Colonic mucosa (tissue), 4 donors: ENCODE measurements around the gene FYCO1. TPM values are rescaled to one million over a fixed set of nuclear protein-coding genes. Genes with fewer than 3 reads are reported as not detected.

Experiments
- DNase-seq: peaks from one replicate; pipeline ENCODE4 v3.0.0-alpha.2; 2020
- H3K27ac ChIP-seq: fragments of 200-600 bp; one replicate; pipeline ENCODE4 v1.8.0; 2021
- H3K27me3 ChIP-seq: fragments of 200-600 bp; one replicate; pipeline ENCODE4 v1.8.0; 2021
- H3K36me3 ChIP-seq: fragments of 200-600 bp; one replicate; pipeline ENCODE4 v1.8.0; 2021
- H3K4me1 ChIP-seq: fragments of 200-600 bp; one replicate; pipeline ENCODE4 v1.8.0; 2021; ENCODE audit warnings: mild to moderate bottlenecking
- H3K4me3 ChIP-seq: fragments of 200-600 bp; one replicate; pipeline ENCODE4 v1.8.0; 2021
- H3K9ac ChIP-seq, 2 donors: one replicate each; pipeline ENCODE4 v1.7.0; 2013; ENCODE audit warnings: control low read depth in 2 of 2, low read depth in 2 of 2, low read length in 2 of 2
- H3K9me3 ChIP-seq: fragments of 200-600 bp; one replicate; pipeline ENCODE4 v1.8.0; 2021
- intact Hi-C: fragments of 100-400 bp; cut with DNase I; formaldehyde crosslinking; loops from one replicate; pipeline ENCODE4 v1.14.1; 2022
- total RNA-seq, 2 donors: library from RNA; stranded (reverse); fragmentation: NEBNext Ultra II Directional in 1 of 2; extraction: Animal tissue kit (Norgen Biotek cat#: 25700) in 1 of 2; gene quantifications; one replicate each; pipeline ENCODE4 v1.2.1, GENCODE V29; 2021
- TF ChIP-seq, protein P1 (sequence below): fragments of 200-600 bp; IDR thresholded peaks from one replicate; pipeline ENCODE4 v1.8.0; 2022; ENCODE audit warnings: antibody characterized with exemption, mild to moderate bottlenecking
- donor health status: healthy.
- donor health status: DM: no; HTN: no; CAD: no.
- donor health status: DM: no; HTN: no; CAD: no.

Gene FYCO1
- total RNA-seq, 2 donors from 2014 or later, result 21.7 to 30.8 TPM

DNA sequence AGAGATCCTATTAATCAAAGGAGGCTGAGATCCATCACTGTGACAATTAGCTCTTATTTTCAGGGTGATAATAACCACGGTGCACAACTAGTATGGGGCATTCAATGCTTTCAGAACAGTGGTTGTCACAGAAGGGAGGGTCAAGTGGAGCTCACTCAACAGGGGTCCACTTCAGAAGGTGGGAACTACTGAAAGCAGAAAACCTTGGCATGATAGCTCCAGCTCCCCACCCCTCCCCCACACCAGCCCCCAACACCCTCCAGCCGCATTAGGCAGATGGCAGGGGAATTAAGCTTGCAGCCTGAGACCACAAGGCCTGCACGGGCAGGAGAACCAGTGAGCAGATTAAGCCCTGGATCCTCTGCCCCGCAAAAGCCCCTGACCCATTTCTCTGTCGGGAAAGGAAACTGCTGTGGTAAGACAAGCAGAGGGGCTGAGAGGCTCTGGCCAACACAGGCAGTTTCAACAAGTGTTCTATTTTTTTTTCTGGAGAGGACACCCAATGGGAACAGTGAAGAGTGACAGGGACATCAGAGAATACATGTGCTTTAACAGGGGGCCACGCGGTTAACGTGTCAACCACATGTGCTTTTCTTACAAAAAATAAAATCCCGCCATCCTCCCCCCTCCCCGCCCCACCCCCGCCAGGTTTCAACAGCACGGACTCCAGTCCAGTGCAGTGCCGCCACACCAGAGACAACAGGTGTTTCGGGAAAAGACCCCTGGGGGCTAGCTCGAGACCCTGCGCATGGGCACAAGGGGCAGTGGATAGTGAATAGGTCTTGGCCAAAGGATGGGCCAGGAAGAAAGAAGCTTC lies 997 bp downstream of the FYCO1 start:
- Histone ChIP-seq H3K9ac (peak overlapping the region; percentile 83 to 88), H3K27ac (peak overlapping the region; percentile 86), H3K4me3 (peak overlapping the region; percentile 92), H3K9me3 (no peaks in the 10 kb centered on the region), H3K36me3 (no peaks in the 10 kb centered on the region), H3K4me1 (no peaks in the 10 kb centered on the region), H3K27me3 (no peaks in the 10 kb centered on the region)
- intact Hi-C loops, result no loop called here
- DNase-seq, result peak; percentile 44
- TF ChIP-seq, protein P1, sequence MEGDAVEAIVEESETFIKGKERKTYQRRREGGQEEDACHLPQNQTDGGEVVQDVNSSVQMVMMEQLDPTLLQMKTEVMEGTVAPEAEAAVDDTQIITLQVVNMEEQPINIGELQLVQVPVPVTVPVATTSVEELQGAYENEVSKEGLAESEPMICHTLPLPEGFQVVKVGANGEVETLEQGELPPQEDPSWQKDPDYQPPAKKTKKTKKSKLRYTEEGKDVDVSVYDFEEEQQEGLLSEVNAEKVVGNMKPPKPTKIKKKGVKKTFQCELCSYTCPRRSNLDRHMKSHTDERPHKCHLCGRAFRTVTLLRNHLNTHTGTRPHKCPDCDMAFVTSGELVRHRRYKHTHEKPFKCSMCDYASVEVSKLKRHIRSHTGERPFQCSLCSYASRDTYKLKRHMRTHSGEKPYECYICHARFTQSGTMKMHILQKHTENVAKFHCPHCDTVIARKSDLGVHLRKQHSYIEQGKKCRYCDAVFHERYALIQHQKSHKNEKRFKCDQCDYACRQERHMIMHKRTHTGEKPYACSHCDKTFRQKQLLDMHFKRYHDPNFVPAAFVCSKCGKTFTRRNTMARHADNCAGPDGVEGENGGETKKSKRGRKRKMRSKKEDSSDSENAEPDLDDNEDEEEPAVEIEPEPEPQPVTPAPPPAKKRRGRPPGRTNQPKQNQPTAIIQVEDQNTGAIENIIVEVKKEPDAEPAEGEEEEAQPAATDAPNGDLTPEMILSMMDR, result no peak

DNA sequence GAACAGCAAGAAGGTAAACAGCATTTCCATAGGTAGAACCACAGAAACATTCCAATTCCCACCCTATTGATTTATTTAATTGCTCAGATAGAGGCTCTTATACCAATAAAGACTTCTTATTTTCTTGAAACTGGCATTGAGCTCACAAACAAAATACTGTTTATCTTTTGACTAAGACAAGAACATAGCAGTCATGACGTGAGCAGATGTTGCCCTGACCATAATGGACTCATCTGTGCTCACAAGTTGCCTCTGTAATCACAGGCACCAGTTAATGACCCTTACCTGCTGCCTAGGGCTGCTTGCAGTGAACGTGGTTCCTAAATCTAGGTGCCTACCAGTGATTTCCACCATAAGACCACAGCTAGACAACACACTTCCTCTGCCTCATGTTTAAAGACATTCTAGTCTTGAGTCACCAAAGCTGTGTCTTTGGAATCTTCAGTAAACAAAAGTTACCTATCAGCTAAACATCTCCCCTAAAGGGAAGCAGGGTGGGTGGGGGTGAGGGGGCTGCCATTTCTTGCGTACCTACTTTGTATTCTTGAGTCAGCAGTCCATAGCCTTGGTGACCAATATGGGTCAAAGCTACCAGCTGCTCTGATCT lies 2.1 kb downstream of the FYCO1 start:
- no peaks in the 10 kb centered on the region for H3K4me1 ChIP-seq
- H3K9ac ChIP-seq, result no peak overlapping the region
- DNase-seq, result no peak
- H3K27me3 ChIP-seq, result no peaks in the 10 kb centered on the region
- TF ChIP-seq, protein P1, result no peak
- intact Hi-C loops, result no loop called here
- H3K36me3 ChIP-seq, result no peaks in the 10 kb centered on the region
- H3K9me3 ChIP-seq, result no peaks in the 10 kb centered on the region
- no peak overlapping the region for H3K4me3 ChIP-seq
- H3K27ac ChIP-seq, result peak overlapping the region; percentile 8

DNA sequence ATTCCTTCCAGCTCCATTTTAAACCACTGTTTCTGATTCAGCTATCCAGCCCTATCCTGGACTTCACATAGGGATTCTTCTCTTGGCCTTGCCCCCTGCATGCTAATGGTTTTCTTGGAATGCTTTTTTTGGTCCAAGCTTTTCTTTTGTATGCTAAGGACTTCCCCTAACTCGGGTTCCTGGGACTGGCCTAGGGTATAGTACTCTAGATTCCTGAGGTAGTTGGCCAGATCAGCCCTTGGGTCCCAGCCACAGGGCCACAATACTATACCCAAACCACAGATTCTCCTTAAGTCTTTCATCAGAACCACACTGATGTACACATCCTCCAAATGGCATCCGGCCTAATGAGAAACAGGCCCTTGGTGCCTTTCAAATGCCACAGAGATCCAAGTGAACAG lies 2.8 kb downstream of the FYCO1 start:
- Histone ChIP-seq H3K27ac (no peak overlapping the region), H3K9me3 (no peaks in the 10 kb centered on the region), H3K9ac (no peak overlapping the region), H3K27me3 (no peaks in the 10 kb centered on the region), H3K36me3 (no peaks in the 10 kb centered on the region), H3K4me3 (no peak overlapping the region), H3K4me1 (no peaks in the 10 kb centered on the region)
- TF ChIP-seq, protein P1, result no peak
- intact Hi-C loops, result no loop called here
- no peak for DNase-seq

DNA sequence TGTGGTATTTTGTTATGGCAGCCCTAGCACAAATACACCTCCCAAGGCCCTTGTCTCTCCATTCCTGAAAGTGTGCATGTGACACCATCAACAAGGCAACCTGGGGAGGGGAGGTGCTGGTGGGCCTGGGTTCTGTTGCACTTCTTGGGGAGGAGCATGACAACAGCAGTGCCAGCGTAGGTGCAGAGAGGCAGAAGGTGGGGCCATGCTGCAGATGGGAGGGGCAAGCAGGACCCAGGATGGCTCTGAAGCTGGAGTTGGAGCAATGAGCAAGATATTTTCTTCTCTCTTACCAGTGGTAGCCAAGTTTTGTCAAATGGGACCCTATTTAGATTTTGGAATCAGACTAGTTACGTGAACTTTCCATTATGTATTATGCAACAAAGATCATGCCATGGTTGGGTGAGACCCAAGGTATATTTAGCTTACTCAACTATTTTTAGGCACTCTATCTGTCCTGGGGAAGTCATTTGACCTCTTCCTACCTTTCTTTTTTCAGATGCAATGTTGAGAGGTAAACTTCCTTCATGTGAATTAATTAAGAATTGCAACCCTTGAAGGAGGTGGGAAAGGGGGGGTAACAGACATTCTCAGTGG lies 3.4 kb downstream of the FYCO1 start:
- H3K27ac ChIP-seq, result no peak overlapping the region
- H3K36me3 ChIP-seq, result no peaks in the 10 kb centered on the region
- TF ChIP-seq, protein P1, result no peak
- H3K4me1 ChIP-seq, result no peaks in the 10 kb centered on the region
- no peaks in the 10 kb centered on the region for H3K9me3 ChIP-seq
- DNase-seq, result no peak
- no peaks in the 10 kb centered on the region for H3K27me3 ChIP-seq
- H3K9ac ChIP-seq, result no peak overlapping the region
- no peak overlapping the region for H3K4me3 ChIP-seq
- intact Hi-C loops, result no loop called here

DNA sequence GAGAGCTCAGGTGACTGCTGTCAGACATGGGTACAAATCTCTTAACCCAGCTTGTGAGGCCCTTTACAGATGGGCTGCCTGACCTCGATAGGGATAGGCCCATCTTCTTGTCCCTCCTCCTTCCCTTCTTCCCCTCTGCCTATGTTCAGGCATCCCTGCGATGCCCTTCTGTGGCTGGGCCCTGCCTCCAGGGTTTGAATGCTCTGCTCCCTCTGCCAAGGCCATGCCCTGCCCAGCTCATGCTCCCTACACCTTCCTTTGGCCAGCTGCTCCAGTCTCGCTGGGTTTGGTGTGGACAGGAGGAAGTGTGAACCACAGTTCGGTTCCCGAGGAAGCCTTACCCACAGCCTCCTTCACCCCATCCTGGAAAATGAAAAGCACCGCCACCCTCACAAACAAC lies 4.3 kb downstream of the FYCO1 start:
- TF ChIP-seq, protein P1, result no peak
- Histone ChIP-seq H3K27ac (no peak overlapping the region), H3K4me3 (no peak overlapping the region), H3K9me3 (no peaks in the 10 kb centered on the region), H3K9ac (no peak overlapping the region), H3K36me3 (no peaks in the 10 kb centered on the region), H3K27me3 (no peaks in the 10 kb centered on the region), H3K4me1 (peaks cover 8% of the 10 kb centered on the region)
- intact Hi-C loops, result no loop called here
- DNase-seq, result no peak
